Endothelial cell (in vitro differentiated cells): ENCODE measurements around the gene OXSM. TPM values are rescaled to one million over a fixed set of nuclear protein-coding genes. Genes with fewer than 3 reads are reported as not detected.

Experiments
- DNase-seq: peaks from one replicate; pipeline ENCODE4 v3.0.0; 2021; ENCODE audit warnings: low spot score
- H3K27ac Mint-ChIP-seq: one replicate; pipeline ENCODE4 v1.8.0; 2021; ENCODE audit warnings: mixed read lengths, inconsistent platforms; ENCODE audit not compliant: unreplicated experiment
- H3K27me3 Mint-ChIP-seq: one replicate; pipeline ENCODE4 v1.8.0; 2021; ENCODE audit warnings: mild to moderate bottlenecking, moderate library complexity, mixed read lengths, inconsistent platforms; ENCODE audit not compliant: unreplicated experiment
- H3K36me3 Mint-ChIP-seq: one replicate; pipeline ENCODE4 v1.8.0; 2021; ENCODE audit warnings: mild to moderate bottlenecking, low read depth, mixed read lengths, inconsistent platforms; ENCODE audit not compliant: unreplicated experiment
- H3K4me1 Mint-ChIP-seq: one replicate; pipeline ENCODE4 v1.8.0; 2021; ENCODE audit warnings: mild to moderate bottlenecking, mixed read lengths, inconsistent platforms; ENCODE audit not compliant: unreplicated experiment
- H3K4me3 Mint-ChIP-seq: one replicate; pipeline ENCODE4 v1.8.0; 2021; ENCODE audit warnings: mild to moderate bottlenecking, mixed read lengths, inconsistent platforms; ENCODE audit not compliant: unreplicated experiment
- H3K9me3 Mint-ChIP-seq: one replicate; pipeline ENCODE4 v1.8.0; 2021; ENCODE audit warnings: mixed read lengths, inconsistent platforms; ENCODE audit not compliant: unreplicated experiment
- CTCF ChIP-seq: fragments of 200-600 bp; sonication (generic); IDR thresholded peaks from one replicate; pipeline ENCODE4 v1.5.0; 2021; ENCODE audit warnings: antibody characterized with exemption; ENCODE audit not compliant: unreplicated experiment
- total RNA-seq: library from RNA; stranded (reverse); fragmentation: NEBNext Ultra II Directional; extraction: Animal tissue kit (Norgen Biotek cat#: 25700); gene quantifications from one replicate; pipeline ENCODE4 v1.2.1, GENCODE V29; 2021; ENCODE audit not compliant: unreplicated experiment

OXSM gene
- total RNA-seq, 1 donor from 2014 or later, result 11.4 TPM

- no peak for DNase-seq
- no peak for TF ChIP-seq CTCF
- H3K27ac Mint-ChIP-seq, result no peak overlapping the region
- peaks cover 4% of the 10 kb centered on the region for H3K27me3 Mint-ChIP-seq
- H3K4me1 Mint-ChIP-seq, result peaks cover 13% of the 10 kb centered on the region
- H3K4me3 Mint-ChIP-seq, result no peak overlapping the region
- peaks cover 19% of the 10 kb centered on the region for H3K36me3 Mint-ChIP-seq
- no peaks in the 10 kb centered on the region for H3K9me3 Mint-ChIP-seq
Observed at GRCh38 chr3:25780618-25781017, 9.3 kb upstream of the OXSM start.

- peaks cover 4% of the 10 kb centered on the region for H3K27me3 Mint-ChIP-seq
- no peak for DNase-seq
- no peaks in the 10 kb centered on the region for H3K9me3 Mint-ChIP-seq
- no peak for TF ChIP-seq CTCF
- H3K4me3 Mint-ChIP-seq, result peak overlapping the region; percentile 16
- peaks cover 13% of the 10 kb centered on the region for H3K4me1 Mint-ChIP-seq
- H3K27ac Mint-ChIP-seq, result no peak overlapping the region
- H3K36me3 Mint-ChIP-seq, result peaks cover 19% of the 10 kb centered on the region
Observed at GRCh38 chr3:25781145-25781757, 8.6 kb upstream of the OXSM start.

- peaks cover 13% of the 10 kb centered on the region for H3K36me3 Mint-ChIP-seq
- no peak for TF ChIP-seq CTCF
- peaks cover 4% of the 10 kb centered on the region for H3K27me3 Mint-ChIP-seq
- peak overlapping the region; percentile 95 for H3K4me3 Mint-ChIP-seq
- H3K4me1 Mint-ChIP-seq, result peaks cover 13% of the 10 kb centered on the region
- no peak overlapping the region for H3K27ac Mint-ChIP-seq
- DNase-seq, result no peak
- H3K9me3 Mint-ChIP-seq, result no peaks in the 10 kb centered on the region
Observed at GRCh38 chr3:25781758-25782594, 7.9 kb upstream of the OXSM start.

GRCh38 chr3:25782636-25782937, 7.3 kb upstream of the OXSM start:
- H3K9me3 Mint-ChIP-seq, result no peaks in the 10 kb centered on the region
- no peak for DNase-seq
- H3K27me3 Mint-ChIP-seq, result peaks cover 4% of the 10 kb centered on the region
- TF ChIP-seq CTCF, result no peak
- peak overlapping the region; percentile 95 for H3K4me3 Mint-ChIP-seq
- peak overlapping the region; percentile 52 for H3K27ac Mint-ChIP-seq
- H3K36me3 Mint-ChIP-seq, result peaks cover 8% of the 10 kb centered on the region
- H3K4me1 Mint-ChIP-seq, result peaks cover 15% of the 10 kb centered on the region

GRCh38 chr3:25782938-25783660, 6.8 kb upstream of the OXSM start, which contains the start of gene NGLY1:
NGLY1 (minus strand) TSS chr3:25783443; CDS start chr3:25783390, 53 bp downstream.
- DNase-seq, result peak; percentile 88
- no peaks in the 10 kb centered on the region for H3K9me3 Mint-ChIP-seq
- H3K27ac Mint-ChIP-seq, result peak within 1 kb of the TSS; percentile 52

More at GRCh38 chr3:25782938-25783660, 6.8 kb upstream of the OXSM start, which contains the start of gene NGLY1:
- H3K4me1 Mint-ChIP-seq, result peaks cover 18% of the 10 kb centered on the region
- peaks cover 4% of the 10 kb centered on the region for H3K36me3 Mint-ChIP-seq
- peaks cover 4% of the 10 kb centered on the region for H3K27me3 Mint-ChIP-seq
- TF ChIP-seq CTCF, result peak; percentile 44
- H3K4me3 Mint-ChIP-seq, result peak within 1 kb of the TSS; percentile 95
